ENCODE data around the gene TMEM125.

DNA sequence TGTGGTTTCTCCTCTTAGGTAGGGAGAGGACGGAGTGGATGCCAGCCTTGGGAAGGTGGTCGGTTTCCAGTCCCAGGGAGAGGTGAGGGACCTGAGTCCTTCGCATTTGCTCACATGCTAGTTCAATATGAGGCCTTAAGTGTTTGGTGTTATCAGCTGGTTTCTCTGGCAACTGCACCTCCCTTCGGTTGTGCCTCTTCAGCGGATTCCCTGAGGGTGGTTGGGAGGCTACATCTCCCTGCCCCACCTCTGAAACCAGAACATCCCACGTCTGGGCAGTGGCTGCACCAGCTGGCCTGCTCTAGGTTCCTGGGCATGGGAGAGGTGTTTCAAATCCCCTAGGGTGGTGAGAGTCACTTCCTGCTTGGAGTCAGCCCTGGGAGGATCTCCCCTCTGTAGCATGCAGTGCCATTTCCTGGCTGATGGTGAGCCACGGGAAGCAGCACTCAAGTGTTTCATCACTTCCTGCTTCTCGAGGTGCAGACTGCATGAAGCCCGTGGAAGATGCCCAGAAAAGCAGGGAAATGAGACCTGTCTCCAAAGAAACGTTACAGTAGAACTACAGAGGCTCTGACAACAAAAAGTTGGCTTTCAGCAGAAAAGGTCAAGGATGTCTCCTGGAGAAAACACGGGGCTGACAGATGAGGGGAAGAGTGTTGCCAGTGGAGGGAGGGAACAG is 4.5 kb downstream of the TMEM125 start:
- TF ChIP-seq POLR2AphosphoS5 (IDR thresholded peaks at IDR 0.05; ENCODE audit: borderline replicate concordance, low read depth, low read length) (peak; percentile 49; the same call in 1 of the 2 replicates), EZH2 (IDR thresholded peaks at IDR 0.05) (no peak)

Data from SK-N-MC (cell line).